Measurements from ENCODE around the gene ADGRV1. TPM values are rescaled to one million over a fixed set of nuclear protein-coding genes. Genes with fewer than 3 reads are reported as not detected.
"Not testable (repeated sequence)": the region's sequence is repeated elsewhere in the genome, so short reads cannot be mapped to it uniquely, and the experiment has no call there.

Gene ADGRV1
- total and polyA plus RNA-seq, 8 donors, result 0.75 to 10.3 (median 4.0) TPM

DNA sequence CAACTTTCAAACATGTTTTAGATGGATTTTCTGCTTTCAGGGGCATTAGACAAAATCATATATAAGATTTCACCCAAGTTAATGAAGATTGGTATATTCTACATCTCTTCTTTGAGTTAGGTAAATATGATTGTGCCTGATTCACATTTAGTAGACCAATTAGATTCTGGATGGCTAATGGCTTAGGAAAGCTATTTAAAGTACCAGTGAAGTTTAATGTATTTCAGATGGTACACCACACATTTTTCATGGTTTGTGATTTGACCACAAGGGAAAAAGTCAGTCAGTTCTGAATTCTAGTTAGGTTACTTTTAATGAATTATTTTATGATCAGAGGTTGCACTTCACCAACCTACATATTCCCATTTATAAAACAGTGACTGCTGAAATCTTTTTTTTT, 409.7 kb downstream of the ADGRV1 start:
- Histone ChIP-seq H3K36me3 (no peaks in the 10 kb centered on the region), H3K9me3 (peaks cover 0 to 13% (median 4%) of the 10 kb centered on the region in 4 donors), H3K27ac (no peak overlapping the region), H3K27me3 (no peaks in the 10 kb centered on the region), H3K4me1 (no peaks in the 10 kb centered on the region), H3K4me3 (no peak overlapping the region)
- TF ChIP-seq, protein P1, sequence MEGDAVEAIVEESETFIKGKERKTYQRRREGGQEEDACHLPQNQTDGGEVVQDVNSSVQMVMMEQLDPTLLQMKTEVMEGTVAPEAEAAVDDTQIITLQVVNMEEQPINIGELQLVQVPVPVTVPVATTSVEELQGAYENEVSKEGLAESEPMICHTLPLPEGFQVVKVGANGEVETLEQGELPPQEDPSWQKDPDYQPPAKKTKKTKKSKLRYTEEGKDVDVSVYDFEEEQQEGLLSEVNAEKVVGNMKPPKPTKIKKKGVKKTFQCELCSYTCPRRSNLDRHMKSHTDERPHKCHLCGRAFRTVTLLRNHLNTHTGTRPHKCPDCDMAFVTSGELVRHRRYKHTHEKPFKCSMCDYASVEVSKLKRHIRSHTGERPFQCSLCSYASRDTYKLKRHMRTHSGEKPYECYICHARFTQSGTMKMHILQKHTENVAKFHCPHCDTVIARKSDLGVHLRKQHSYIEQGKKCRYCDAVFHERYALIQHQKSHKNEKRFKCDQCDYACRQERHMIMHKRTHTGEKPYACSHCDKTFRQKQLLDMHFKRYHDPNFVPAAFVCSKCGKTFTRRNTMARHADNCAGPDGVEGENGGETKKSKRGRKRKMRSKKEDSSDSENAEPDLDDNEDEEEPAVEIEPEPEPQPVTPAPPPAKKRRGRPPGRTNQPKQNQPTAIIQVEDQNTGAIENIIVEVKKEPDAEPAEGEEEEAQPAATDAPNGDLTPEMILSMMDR (IDR thresholded peaks at IDR 0.05), result no peak
- TF ChIP-seq POLR2A (IDR thresholded peaks at IDR 0.05) (no peak), EP300 (IDR thresholded peaks at IDR 0.05) (no peak), POLR2AphosphoS5 (IDR thresholded peaks at IDR 0.05) (no peak)
- intact Hi-C loops (cut with DNase I; ENCODE audit: low total_unique reads), result no loop called here
- no peak for DNase-seq

DNA sequence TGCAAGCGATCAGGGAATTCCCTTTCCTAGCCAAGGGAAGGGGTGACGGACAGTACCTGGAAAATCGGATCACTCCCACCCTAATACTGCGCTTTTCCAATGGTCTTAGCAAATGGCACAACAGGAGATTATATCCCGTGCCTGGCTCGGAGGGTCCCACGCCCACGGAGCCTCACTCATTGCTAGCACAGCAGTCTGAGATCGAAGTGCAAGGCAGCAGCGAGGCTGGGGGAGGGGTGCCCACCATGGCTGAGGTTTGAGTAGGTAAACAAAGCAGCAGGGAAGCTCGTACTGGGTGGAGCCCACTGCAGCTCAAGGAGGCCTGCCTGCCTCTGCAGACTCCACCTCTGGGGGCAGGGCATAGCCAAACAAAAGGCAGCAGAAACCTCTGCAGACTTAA, 411.3 kb downstream of the ADGRV1 start:
- H3K27ac ChIP-seq; H3K27me3 ChIP-seq; H3K36me3 ChIP-seq; H3K4me3 ChIP-seq; DNase-seq; intact Hi-C loops (cut with DNase I; ENCODE audit: low total_unique reads); H3K4me1 ChIP-seq: not testable (repeated sequence)
- 84 to 96% (median 89%) methylated on average over 11 of the region's 11 CpGs for WGBS, 5 donors
- peaks cover 0 to 13% (median 4%) of the 10 kb centered on the region in 4 donors for H3K9me3 ChIP-seq

DNA sequence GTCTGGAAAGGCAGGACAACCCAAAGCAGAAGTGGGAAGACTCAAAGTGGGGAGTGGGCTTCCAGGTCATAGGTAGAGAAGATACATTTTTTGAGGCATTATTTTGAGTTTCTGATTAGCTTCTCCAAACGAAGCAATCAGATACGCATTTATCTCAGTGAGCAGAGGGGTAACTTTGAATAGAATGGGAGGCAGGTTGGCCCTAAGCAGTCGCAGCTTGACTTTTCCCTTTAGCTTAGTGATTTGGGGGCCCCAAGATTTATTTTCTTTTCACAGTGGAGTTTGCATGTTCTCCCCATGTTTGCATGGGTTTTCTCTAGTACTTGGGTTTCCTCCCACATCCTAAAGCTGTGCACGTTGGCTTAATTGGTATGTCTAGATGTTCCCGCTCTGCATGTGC, 422.6 kb downstream of the ADGRV1 start:
- Histone ChIP-seq H3K4me3 (no peak overlapping the region), H3K9me3 (no peaks in the 10 kb centered on the region), H3K36me3 (no peaks in the 10 kb centered on the region), H3K27me3 (no peaks in the 10 kb centered on the region), H3K4me1 (no peaks in the 10 kb centered on the region), H3K27ac (no peak overlapping the region)
- intact Hi-C loops (cut with DNase I; ENCODE audit: low total_unique reads), result no loop called here
- DNase-seq, result no peak
- 85 to 92% (median 91%) methylated on average over 5 of the region's 5 CpGs for WGBS, 5 donors
- TF ChIP-seq POLR2AphosphoS5 (IDR thresholded peaks at IDR 0.05) (no peak), EP300 (IDR thresholded peaks at IDR 0.05) (no peak), POLR2A (IDR thresholded peaks at IDR 0.05) (no peak)
- TF ChIP-seq, protein P1 (IDR thresholded peaks at IDR 0.05), result no peak

DNA sequence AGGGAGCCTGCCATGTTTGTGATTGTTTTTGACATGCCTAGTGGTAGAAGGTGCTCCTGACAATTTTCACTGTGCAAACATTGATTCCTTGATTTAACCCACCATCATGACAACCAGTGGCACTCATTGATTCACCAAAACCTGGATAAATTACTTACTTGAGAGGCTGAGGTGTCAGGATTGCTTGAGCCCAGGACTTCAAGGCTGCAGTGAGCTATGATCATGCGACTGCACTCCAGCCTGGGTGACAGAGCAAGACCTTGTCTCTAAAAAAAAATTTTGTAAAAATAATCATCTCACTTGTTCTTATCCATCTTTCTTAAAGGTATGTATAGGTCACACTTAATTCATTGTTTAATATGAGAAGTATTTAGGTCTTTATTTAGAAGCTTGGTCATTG, 423.2 kb downstream of the ADGRV1 start:
- Histone ChIP-seq H3K4me1 (no peaks in the 10 kb centered on the region), H3K9me3 (no peaks in the 10 kb centered on the region), H3K4me3 (no peak overlapping the region), H3K36me3 (no peaks in the 10 kb centered on the region), H3K27ac (no peak overlapping the region), H3K27me3 (no peaks in the 10 kb centered on the region)
- WGBS, 5 donors, result 0 to 98% (median 13%) methylated on average over 1 of the region's 1 CpG
- intact Hi-C loops (cut with DNase I; ENCODE audit: low total_unique reads), result no loop called here
- TF ChIP-seq POLR2AphosphoS5 (IDR thresholded peaks at IDR 0.05) (no peak), EP300 (IDR thresholded peaks at IDR 0.05) (no peak), POLR2A (IDR thresholded peaks at IDR 0.05) (no peak)
- TF ChIP-seq, protein P1 (IDR thresholded peaks at IDR 0.05), result no peak
- DNase-seq, result no peak

DNA sequence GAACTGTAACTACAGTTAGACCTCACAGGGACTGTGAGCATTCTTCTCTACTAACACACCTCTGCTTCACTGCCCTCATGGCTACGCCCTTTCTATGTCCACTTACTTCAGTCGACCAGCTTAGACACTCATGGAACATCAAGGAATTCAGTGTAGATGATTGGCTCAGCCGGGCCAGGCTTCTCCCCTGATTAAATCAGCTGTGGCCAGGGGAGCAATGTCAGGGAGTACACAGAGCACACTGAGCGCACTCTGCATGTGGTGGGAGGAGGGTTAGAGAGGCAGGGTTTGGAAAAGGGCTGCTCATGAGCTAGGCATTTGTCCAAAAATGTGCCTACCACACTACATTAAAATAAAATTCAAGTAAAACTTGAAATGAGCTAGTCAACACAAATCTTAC, 424.0 kb downstream of the ADGRV1 start:
- TF ChIP-seq POLR2A (IDR thresholded peaks at IDR 0.05), result no peak
- TF ChIP-seq POLR2AphosphoS5 (IDR thresholded peaks at IDR 0.05), result no peak
- no peak for TF ChIP-seq EP300 (IDR thresholded peaks at IDR 0.05)
- TF ChIP-seq, protein P1 (IDR thresholded peaks at IDR 0.05), result no peak
- H3K9me3 ChIP-seq, result no peaks in the 10 kb centered on the region
- no peak for DNase-seq
- intact Hi-C loops (cut with DNase I; ENCODE audit: low total_unique reads), result no loop called here
- no peaks in the 10 kb centered on the region for H3K4me1 ChIP-seq
- peak overlapping the region in 2 of 5 donors; percentile 40 to 56 for H3K27ac ChIP-seq
- H3K36me3 ChIP-seq, result no peaks in the 10 kb centered on the region
- H3K4me3 ChIP-seq, result no peak overlapping the region
- 62 to 78% (median 71%) methylated on average over 4 of the region's 4 CpGs for WGBS, 5 donors
- no peaks in the 10 kb centered on the region for H3K27me3 ChIP-seq

Measured in stomach (tissue), 9 donors.